Fibroblast of skin of abdomen (primary cell): ENCODE measurements around the gene AGRN. TPM values are rescaled to one million over a fixed set of nuclear protein-coding genes. Genes with fewer than 3 reads are reported as not detected.
"Not testable (repeated sequence)": the region's sequence is repeated elsewhere in the genome, so short reads cannot be mapped to it uniquely, and the experiment has no call there.

ENCODE experiments used
- DNase-seq: peaks from one replicate; pipeline ENCODE4 v3.0.0-alpha.2; 2013
- polyA plus RNA-seq, 2 experiments: library from polyadenylated mRNA; unstranded; fragments of 120-200 nt; gene quantifications; one replicate each; pipeline ENCODE4 v1.2.1, GENCODE V29; 2013; ENCODE audit not compliant: insufficient read length in 2 of 2

AGRN gene
- 134 TPM for polyA plus RNA-seq (2013, experiment 1 of 2; ENCODE audit: insufficient read length)
- polyA plus RNA-seq (2013, experiment 2 of 2; ENCODE audit: insufficient read length), result 143 TPM

GRCh38 chr1:1020000-1020404, at the start of gene AGRN:
AGRN (plus strand) TSS chr1:1020120; CDS start chr1:1020173, 53 bp downstream.
- DNase-seq, result no peak

GRCh38 chr1:970242-970972, 49.5 kb upstream of the AGRN start:
- DNase-seq, result no peak

GRCh38 chr1:970973-971730, 48.8 kb upstream of the AGRN start:
- DNase-seq, result no peak

GRCh38 chr1:971751-972506, 48.0 kb upstream of the AGRN start:
- no peak for DNase-seq

- DNase-seq, result no peak
These were observed 47.0 kb upstream of the AGRN start for GRCh38 chr1:972726-973458.

GRCh38 chr1:973459-974292, 46.2 kb upstream of the AGRN start:
- no peak for DNase-seq

- no peak for DNase-seq
These were observed 45.7 kb upstream of the AGRN start for GRCh38 chr1:974293-974640.

- DNase-seq, result no peak
These were observed 45.1 kb upstream of the AGRN start for GRCh38 chr1:974687-975328.

GRCh38 chr1:975365-975764, 44.6 kb upstream of the AGRN start:
- DNase-seq, result no peak

- DNase-seq, result peak; percentile 41
These were observed 43.8 kb upstream of the AGRN start for GRCh38 chr1:975896-976683.

GRCh38 chr1:976791-977190, 43.1 kb upstream of the AGRN start:
- DNase-seq, result not testable (repeated sequence)

- DNase-seq, result no peak
These were observed 41.7 kb upstream of the AGRN start for GRCh38 chr1:978069-978834.

- DNase-seq, result no peak
These were observed 40.8 kb upstream of the AGRN start for GRCh38 chr1:978835-979743.

- DNase-seq, result no peak
These were observed 40.2 kb upstream of the AGRN start for GRCh38 chr1:979744-980072.

- no peak for DNase-seq
These were observed 39.8 kb upstream of the AGRN start for GRCh38 chr1:980137-980571.

GRCh38 chr1:980602-981395, 39.1 kb upstream of the AGRN start:
- DNase-seq, result no peak

- DNase-seq, result no peak
These were observed 38.4 kb upstream of the AGRN start for GRCh38 chr1:981491-981954.
